ENCODE results near the gene NUDCD3.

GRCh38 chr7:44471436-44471835, 19.0 kb downstream of the NUDCD3 start:
- TF ChIP-seq, protein P1, sequence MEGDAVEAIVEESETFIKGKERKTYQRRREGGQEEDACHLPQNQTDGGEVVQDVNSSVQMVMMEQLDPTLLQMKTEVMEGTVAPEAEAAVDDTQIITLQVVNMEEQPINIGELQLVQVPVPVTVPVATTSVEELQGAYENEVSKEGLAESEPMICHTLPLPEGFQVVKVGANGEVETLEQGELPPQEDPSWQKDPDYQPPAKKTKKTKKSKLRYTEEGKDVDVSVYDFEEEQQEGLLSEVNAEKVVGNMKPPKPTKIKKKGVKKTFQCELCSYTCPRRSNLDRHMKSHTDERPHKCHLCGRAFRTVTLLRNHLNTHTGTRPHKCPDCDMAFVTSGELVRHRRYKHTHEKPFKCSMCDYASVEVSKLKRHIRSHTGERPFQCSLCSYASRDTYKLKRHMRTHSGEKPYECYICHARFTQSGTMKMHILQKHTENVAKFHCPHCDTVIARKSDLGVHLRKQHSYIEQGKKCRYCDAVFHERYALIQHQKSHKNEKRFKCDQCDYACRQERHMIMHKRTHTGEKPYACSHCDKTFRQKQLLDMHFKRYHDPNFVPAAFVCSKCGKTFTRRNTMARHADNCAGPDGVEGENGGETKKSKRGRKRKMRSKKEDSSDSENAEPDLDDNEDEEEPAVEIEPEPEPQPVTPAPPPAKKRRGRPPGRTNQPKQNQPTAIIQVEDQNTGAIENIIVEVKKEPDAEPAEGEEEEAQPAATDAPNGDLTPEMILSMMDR (IDR thresholded peaks at IDR 0.05): no peak
- TF ChIP-seq ZFX (IDR thresholded peaks at IDR 0.05; ENCODE audit: borderline replicate concordance): no peak
